Neural cell (in vitro differentiated cells): ENCODE measurements around the gene MDFIC. TPM values are rescaled to one million over a fixed set of nuclear protein-coding genes. Genes with fewer than 3 reads are reported as not detected.

ENCODE experiments used
- H2AFZ ChIP-seq: fragments of 200-600, 300-800 bp; sonication (generic), shearing (Covaris generic); 2 replicates; pipeline ENCODE4 v1.6.0; 2014; ENCODE audit warnings: low read depth, mild to moderate bottlenecking, antibody characterized with exemption, low read length, moderate library complexity
- H3F3A ChIP-seq: fragments of 200-600 bp; shearing (Covaris generic); 2 replicates; pipeline ENCODE4 v1.6.1; 2016; ENCODE audit warnings: mild to moderate bottlenecking, moderate library complexity, mixed read lengths, antibody characterized with exemption, low read length; ENCODE audit not compliant: insufficient read depth, poor library complexity, severe bottlenecking
- H3K27ac ChIP-seq: fragments of 200-600, 300-800 bp; sonication (generic), shearing (Covaris generic); 2 replicates; pipeline ENCODE4 v1.5.1; 2014; ENCODE audit warnings: mild to moderate bottlenecking, low read length, moderate library complexity
- H3K27me3 ChIP-seq: fragments of 300-800, 200-600 bp; sonication (generic), shearing (Covaris generic); 2 replicates; pipeline ENCODE4 v1.6.0; 2014; ENCODE audit warnings: mild to moderate bottlenecking, low read depth, low read length, moderate library complexity; ENCODE audit not compliant: insufficient read depth
- H3K36me3 ChIP-seq: fragments of 300-800, 200-600 bp; sonication (generic), shearing (Covaris generic); 2 replicates; pipeline ENCODE4 v1.5.1; 2014; ENCODE audit warnings: mild to moderate bottlenecking, antibody characterized with exemption, low read length, moderate library complexity; ENCODE audit not compliant: insufficient read depth
- H3K4me2 ChIP-seq: fragments of 300-800, 200-600 bp; sonication (generic), shearing (Covaris generic); 2 replicates; pipeline ENCODE4 v1.6.0; 2014; ENCODE audit warnings: mild to moderate bottlenecking, low read length
- H3K4me3 ChIP-seq: fragments of 300-800, 200-600 bp; sonication (generic), shearing (Covaris generic); 2 replicates; pipeline ENCODE4 v1.5.1; 2014; ENCODE audit warnings: mild to moderate bottlenecking, low read length, moderate library complexity
- H3K79me2 ChIP-seq: fragments of 200-600 bp; shearing (Covaris generic); replicated peaks from 2 replicates; pipeline ENCODE4 v1.6.0; 2014; ENCODE audit warnings: mild to moderate bottlenecking, low read length, moderate library complexity; ENCODE audit not compliant: insufficient read depth
- H3K9ac ChIP-seq: fragments of 300-800, 200-600 bp; sonication (generic), shearing (Covaris generic); 2 replicates; pipeline ENCODE4 v1.6.1; 2016; ENCODE audit warnings: mild to moderate bottlenecking, low read length, mixed read lengths
- H3K9me2 ChIP-seq: fragments of 200-600 bp; shearing (Covaris generic); 2 replicates; pipeline ENCODE4 v1.6.1; 2016; ENCODE audit warnings: mild to moderate bottlenecking, low read length, mixed read lengths; ENCODE audit not compliant: insufficient read depth
- H3K9me3 ChIP-seq: fragments of 200-600, 300-800 bp; sonication (generic), shearing (Covaris generic); 2 replicates; pipeline ENCODE4 v1.6.1; 2016; ENCODE audit warnings: mild to moderate bottlenecking, mixed run types, low read length, moderate library complexity, mixed read lengths
- H4K20me1 ChIP-seq: fragments of 200-600 bp; shearing (Covaris generic); 2 replicates; pipeline ENCODE4 v1.6.1; 2016; ENCODE audit warnings: mild to moderate bottlenecking, mixed run types; ENCODE audit not compliant: insufficient read depth
- CTCF ChIP-seq: fragments of 450-650 bp; IDR thresholded peaks from 2 replicates; pipeline ENCODE4 v1.5.1; 2014; ENCODE audit warnings: antibody characterized with exemption, mild to moderate bottlenecking, moderate library complexity; ENCODE audit not compliant: poor library complexity, severe bottlenecking
- EP300 ChIP-seq: fragments of 450-650 bp; conservative IDR thresholded peaks from 2 replicates; pipeline ENCODE4 v1.6.1; 2014; ENCODE audit warnings: antibody characterized with exemption, mild to moderate bottlenecking, moderate library complexity; ENCODE audit not compliant: poor library complexity, severe bottlenecking
- EZH2 ChIP-seq: fragments of 200-600, 300-800 bp; shearing (Covaris generic), sonication (generic); IDR thresholded peaks from 2 replicates; pipeline ENCODE4 v1.6.1; 2014; ENCODE audit warnings: antibody characterized with exemption, low read length, borderline replicate concordance, mild to moderate bottlenecking; ENCODE audit not compliant: insufficient read depth, poor library complexity, severe bottlenecking
- MXI1 ChIP-seq: fragments of 450-650 bp; conservative IDR thresholded peaks from 2 replicates; pipeline ENCODE4 v1.6.1; 2014; ENCODE audit warnings: antibody characterized with exemption, mild to moderate bottlenecking; ENCODE audit not compliant: poor library complexity, severe bottlenecking
- POLR2AphosphoS5 ChIP-seq: IDR thresholded peaks from 2 replicates; pipeline ENCODE4 v1.6.1; 2012
- RAD21 ChIP-seq: fragments of 450-650 bp; conservative IDR thresholded peaks from 2 replicates; pipeline ENCODE4 v1.6.1; 2014; ENCODE audit warnings: antibody characterized with exemption, mild to moderate bottlenecking, moderate library complexity
- REST ChIP-seq: IDR thresholded peaks from 2 replicates; pipeline ENCODE4 v1.6.1; 2012; ENCODE audit warnings: borderline replicate concordance
- SMC3 ChIP-seq: fragments of 450-650 bp; conservative IDR thresholded peaks from 2 replicates; pipeline ENCODE4 v1.6.1; 2014; ENCODE audit warnings: antibody characterized with exemption, mild to moderate bottlenecking, moderate library complexity; ENCODE audit not compliant: poor library complexity
- TAF1 ChIP-seq: IDR thresholded peaks from 2 replicates; pipeline ENCODE4 v1.6.1; 2012; ENCODE audit warnings: low read depth
- polyA plus RNA-seq: library from polyadenylated mRNA; depleted of rRNA; stranded (reverse); fragments of >200 nt; gene quantifications from 2 replicates; pipeline ENCODE4 v1.2.3, GENCODE V29; 2014

Gene MDFIC
- polyA plus RNA-seq, 1 donor from 2014 or later: 0.85 TPM

- TF ChIP-seq REST (no peak), CTCF (no peak), MXI1 (no peak), EP300 (no peak), POLR2AphosphoS5 (no peak), SMC3 (no peak), RAD21 (no peak), EZH2 (no peak), TAF1 (no peak)
- Histone ChIP-seq H3K27ac (no peak overlapping the region), H3K4me3 (no peak overlapping the region), H3K4me2 (no peak overlapping the region), H3K36me3 (no peaks in the 10 kb centered on the region), H3K9me3 (no peaks in the 10 kb centered on the region), H3F3A (no peaks in the 10 kb centered on the region), H3K79me2 (no peaks in the 10 kb centered on the region), H3K27me3 (no peaks in the 10 kb centered on the region), H4K20me1 (no peaks in the 10 kb centered on the region), H3K9me2 (no peaks in the 10 kb centered on the region), H2AFZ (no peak overlapping the region), H3K9ac (no peak overlapping the region)
Measured at GRCh38 chr7:114959931-114960330, 38.0 kb downstream of the MDFIC start.

GRCh38 chr7:114962441-114962840 is 40.5 kb downstream of the MDFIC start:
- H3K79me2 ChIP-seq: no peaks in the 10 kb centered on the region
- no peak overlapping the region for H3K4me2 ChIP-seq
- no peak overlapping the region for H3K27ac ChIP-seq
- no peak overlapping the region for H3K9ac ChIP-seq
- no peak for TF ChIP-seq POLR2AphosphoS5
- TF ChIP-seq EZH2: no peak
- no peak for TF ChIP-seq RAD21
- TF ChIP-seq TAF1: no peak
- TF ChIP-seq REST: no peak
- TF ChIP-seq SMC3: no peak
- TF ChIP-seq CTCF: no peak
- TF ChIP-seq EP300: no peak
- TF ChIP-seq MXI1: no peak
- no peaks in the 10 kb centered on the region for H3K36me3 ChIP-seq
- H3K4me3 ChIP-seq: no peak overlapping the region
- no peaks in the 10 kb centered on the region for H4K20me1 ChIP-seq
- no peaks in the 10 kb centered on the region for H3K27me3 ChIP-seq
- no peaks in the 10 kb centered on the region for H3K9me2 ChIP-seq
- H2AFZ ChIP-seq: no peak overlapping the region
- H3F3A ChIP-seq: no peaks in the 10 kb centered on the region
- H3K9me3 ChIP-seq: no peaks in the 10 kb centered on the region
